HepG2 (cell line): Measurements from ENCODE around the gene MPC1. TPM values are rescaled to one million over a fixed set of nuclear protein-coding genes. Genes with fewer than 3 reads are reported as not detected.

Experiments
- ASH2L ChIP-seq: fragments of 300-600, 200-600 bp; sonication (generic); IDR thresholded peaks from 2 replicates; pipeline ENCODE4 v1.7.0; 2017; ENCODE audit warnings: low read depth, mild to moderate bottlenecking, moderate library complexity, mixed read lengths, low read length; ENCODE audit not compliant: insufficient read length
- HMGXB3 ChIP-seq: sonication (generic); formaldehyde crosslinking; IDR thresholded peaks from 2 replicates; pipeline ENCODE4 v1.4.0; 2020; ENCODE audit warnings: missing genetic modification reagents, borderline replicate concordance
- HOXA7 ChIP-seq: sonication (generic); formaldehyde crosslinking; IDR thresholded peaks from 2 replicates; pipeline ENCODE4 v1.8.1; 2022; ENCODE audit warnings: mild to moderate bottlenecking, missing genetic modification reagents, moderate library complexity
- JUNB ChIP-seq: sonication (generic); formaldehyde crosslinking; IDR thresholded peaks from 2 replicates; pipeline ENCODE4 v1.8.0; 2022; ENCODE audit warnings: missing genetic modification reagents, mild to moderate bottlenecking, borderline replicate concordance
- MBD4 ChIP-seq: IDR thresholded peaks from 2 replicates; pipeline ENCODE4 v1.6.1; 2012; ENCODE audit warnings: low read length, inconsistent platforms, borderline replicate concordance
- MIER2 ChIP-seq: IDR thresholded peaks from 2 replicates; pipeline ENCODE4 v1.6.1; 2016; ENCODE audit warnings: missing biosample characterization, missing genetic modification reagents
- POGK ChIP-seq: sonication (generic); formaldehyde crosslinking; conservative IDR thresholded peaks from 2 replicates; pipeline ENCODE4 v1.8.0; 2022; ENCODE audit warnings: mild to moderate bottlenecking, moderate library complexity, missing genetic modification reagents
- SKIL ChIP-seq: sonication (generic); formaldehyde crosslinking; IDR thresholded peaks from 2 replicates; pipeline ENCODE4 v1.8.0; 2022; ENCODE audit warnings: missing genetic modification reagents, mild to moderate bottlenecking, moderate library complexity, borderline replicate concordance
- TSC22D2 ChIP-seq: sonication (generic); formaldehyde crosslinking; IDR thresholded peaks from 2 replicates; pipeline ENCODE4 v1.5.1; 2020; ENCODE audit warnings: missing genetic modification reagents, mild to moderate bottlenecking, borderline replicate concordance
- ZNF75D ChIP-seq: sonication (generic); formaldehyde crosslinking; IDR thresholded peaks from 2 replicates; pipeline ENCODE4 v1.8.1; 2023; ENCODE audit warnings: missing genetic modification reagents, mild to moderate bottlenecking, borderline replicate concordance
- polyA plus RNA-seq, 8 experiments: library from polyadenylated mRNA; depleted of rRNA in 3 of 8; stranded (reverse) in 7 of 8; unstranded in 1 of 8; fragments of >200 nt; fragmentation: Illumina TruSeq in 4 of 8; extraction: Trizol in 4 of 8; gene quantifications; 2 replicates each; pipeline versions ENCODE4 v1.2.1 to v1.2.3, GENCODE V29; 2011 to 2016; ENCODE audit warnings: low read depth in 4 of 8, missing spikeins in 1 of 8, mixed read lengths in 1 of 8; ENCODE audit not compliant: insufficient read depth in 1 of 8
- total RNA-seq, 5 experiments: library from RNA; depleted of rRNA; stranded (reverse); fragments of >200 nt; fragmentation: Illumina TruSeq; extraction: Trizol; gene quantifications; 2 replicates each; pipeline ENCODE4 v1.2.3, GENCODE V29; 2016; ENCODE audit warnings: low read depth in 1 of 5
- TF ChIP-seq, protein P1 (sequence below): sonication (generic); formaldehyde crosslinking; IDR thresholded peaks from 2 replicates; pipeline ENCODE4 v1.9.0; 2021; ENCODE audit warnings: mild to moderate bottlenecking, missing genetic modification reagents

The MPC1 gene
- total and polyA plus RNA-seq, 2 of the 13 experiments (the other 11 are each of a cell fraction or from before 2014, with no cell fraction given) = 189 to 214 TPM

DNA sequence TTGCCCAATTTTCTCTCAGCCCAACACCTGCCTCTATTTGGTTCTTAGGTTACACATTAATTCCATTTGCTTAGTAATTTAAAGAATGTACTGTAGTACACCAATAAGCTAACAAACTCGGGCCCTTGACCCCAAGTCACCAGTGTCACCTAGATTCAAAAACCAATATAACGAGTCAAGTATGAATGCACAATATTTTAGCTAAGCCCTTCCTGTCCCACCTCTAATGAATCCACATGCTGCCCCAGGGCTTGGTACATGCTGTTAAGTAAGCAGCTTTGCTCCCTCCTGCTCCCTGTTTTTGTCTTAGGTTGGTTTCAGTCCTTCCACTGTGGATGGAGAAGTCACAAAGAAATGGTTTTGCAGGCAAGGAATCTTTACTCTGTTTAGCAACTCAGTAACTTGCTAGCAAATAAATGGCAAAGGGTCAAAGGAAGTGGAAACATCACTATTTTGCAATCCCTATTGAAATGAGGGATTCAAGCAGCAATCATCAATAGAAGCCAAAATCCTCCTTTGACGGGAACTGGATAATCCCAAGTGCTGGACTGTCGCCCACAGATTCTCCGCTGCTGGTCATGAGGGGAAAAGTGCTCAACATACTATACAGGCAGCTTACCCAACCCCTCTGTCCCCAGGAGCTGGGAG, 5.0 kb upstream of the MPC1 start (continued):
- peak; percentile 100 for TF ChIP-seq ASH2L
- TF ChIP-seq POGK (CRISPR knock-in tag) = peak; percentile 80
- no peak for TF ChIP-seq ZNF75D (CRISPR knock-in tag)
- peak; percentile 92 for TF ChIP-seq MBD4
- TF ChIP-seq TSC22D2 (CRISPR knock-in tag) = 0 out of 2 replicates have a peak, but pooled peaks have one; percentile 26
- TF ChIP-seq HMGXB3 = 0 out of 2 replicates have a peak, but pooled peaks have one; percentile 57
- peak; percentile 51; the same call in 1 of the 2 replicates for TF ChIP-seq SKIL (CRISPR knock-in tag)
- TF ChIP-seq, protein P1, sequence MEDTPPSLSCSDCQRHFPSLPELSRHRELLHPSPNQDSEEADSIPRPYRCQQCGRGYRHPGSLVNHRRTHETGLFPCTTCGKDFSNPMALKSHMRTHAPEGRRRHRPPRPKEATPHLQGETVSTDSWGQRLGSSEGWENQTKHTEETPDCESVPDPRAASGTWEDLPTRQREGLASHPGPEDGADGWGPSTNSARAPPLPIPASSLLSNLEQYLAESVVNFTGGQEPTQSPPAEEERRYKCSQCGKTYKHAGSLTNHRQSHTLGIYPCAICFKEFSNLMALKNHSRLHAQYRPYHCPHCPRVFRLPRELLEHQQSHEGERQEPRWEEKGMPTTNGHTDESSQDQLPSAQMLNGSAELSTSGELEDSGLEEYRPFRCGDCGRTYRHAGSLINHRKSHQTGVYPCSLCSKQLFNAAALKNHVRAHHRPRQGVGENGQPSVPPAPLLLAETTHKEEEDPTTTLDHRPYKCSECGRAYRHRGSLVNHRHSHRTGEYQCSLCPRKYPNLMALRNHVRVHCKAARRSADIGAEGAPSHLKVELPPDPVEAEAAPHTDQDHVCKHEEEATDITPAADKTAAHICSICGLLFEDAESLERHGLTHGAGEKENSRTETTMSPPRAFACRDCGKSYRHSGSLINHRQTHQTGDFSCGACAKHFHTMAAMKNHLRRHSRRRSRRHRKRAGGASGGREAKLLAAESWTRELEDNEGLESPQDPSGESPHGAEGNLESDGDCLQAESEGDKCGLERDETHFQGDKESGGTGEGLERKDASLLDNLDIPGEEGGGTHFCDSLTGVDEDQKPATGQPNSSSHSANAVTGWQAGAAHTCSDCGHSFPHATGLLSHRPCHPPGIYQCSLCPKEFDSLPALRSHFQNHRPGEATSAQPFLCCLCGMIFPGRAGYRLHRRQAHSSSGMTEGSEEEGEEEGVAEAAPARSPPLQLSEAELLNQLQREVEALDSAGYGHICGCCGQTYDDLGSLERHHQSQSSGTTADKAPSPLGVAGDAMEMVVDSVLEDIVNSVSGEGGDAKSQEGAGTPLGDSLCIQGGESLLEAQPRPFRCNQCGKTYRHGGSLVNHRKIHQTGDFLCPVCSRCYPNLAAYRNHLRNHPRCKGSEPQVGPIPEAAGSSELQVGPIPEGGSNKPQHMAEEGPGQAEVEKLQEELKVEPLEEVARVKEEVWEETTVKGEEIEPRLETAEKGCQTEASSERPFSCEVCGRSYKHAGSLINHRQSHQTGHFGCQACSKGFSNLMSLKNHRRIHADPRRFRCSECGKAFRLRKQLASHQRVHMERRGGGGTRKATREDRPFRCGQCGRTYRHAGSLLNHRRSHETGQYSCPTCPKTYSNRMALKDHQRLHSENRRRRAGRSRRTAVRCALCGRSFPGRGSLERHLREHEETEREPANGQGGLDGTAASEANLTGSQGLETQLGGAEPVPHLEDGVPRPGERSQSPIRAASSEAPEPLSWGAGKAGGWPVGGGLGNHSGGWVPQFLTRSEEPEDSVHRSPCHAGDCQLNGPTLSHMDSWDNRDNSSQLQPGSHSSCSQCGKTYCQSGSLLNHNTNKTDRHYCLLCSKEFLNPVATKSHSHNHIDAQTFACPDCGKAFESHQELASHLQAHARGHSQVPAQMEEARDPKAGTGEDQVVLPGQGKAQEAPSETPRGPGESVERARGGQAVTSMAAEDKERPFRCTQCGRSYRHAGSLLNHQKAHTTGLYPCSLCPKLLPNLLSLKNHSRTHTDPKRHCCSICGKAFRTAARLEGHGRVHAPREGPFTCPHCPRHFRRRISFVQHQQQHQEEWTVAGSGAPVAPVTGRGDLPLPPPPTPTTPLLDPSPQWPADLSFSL (CRISPR knock-in tag) = no peak
- peak; percentile 53; the same call in 1 of the 2 replicates for TF ChIP-seq MIER2 (CRISPR knock-in tag)
- TF ChIP-seq HOXA7 (CRISPR knock-in tag) = no peak
- no peak for TF ChIP-seq JUNB (CRISPR knock-in tag)
